Liver (tissue), 9 donors: ENCODE measurements around the gene KLHL12. TPM values are rescaled to one million over a fixed set of nuclear protein-coding genes. Genes with fewer than 3 reads are reported as not detected.

Experiments used
- DNase-seq: peaks from one replicate; pipeline ENCODE4 v3.0.0-alpha.2; 2017; ENCODE audit warnings: low spot score
- H3K27ac ChIP-seq, 2 donors: one replicate each; pipeline ENCODE4 v1.7.0; 2013; ENCODE audit warnings: inconsistent platforms in 2 of 2, low read length in 2 of 2, control low read depth in 1 of 2, low read depth in 1 of 2, mild to moderate bottlenecking in 1 of 2
- H3K27me3 ChIP-seq, 4 donors: one replicate each; pipeline versions ENCODE4 v1.6.1 to v1.7.0; 2013; ENCODE audit warnings: low read length in 3 of 4, inconsistent platforms in 1 of 4, mild to moderate bottlenecking in 1 of 4, moderate library complexity in 1 of 4; ENCODE audit not compliant: control insufficient read depth in 4 of 4, insufficient read depth in 4 of 4
- H3K36me3 ChIP-seq, 4 donors: one replicate each; pipeline versions ENCODE4 v1.6.1 to v1.7.0; 2013; ENCODE audit warnings: low read length in 3 of 4, mild to moderate bottlenecking in 3 of 4, low read depth in 1 of 4, moderate library complexity in 1 of 4; ENCODE audit not compliant: control insufficient read depth in 4 of 4, insufficient read depth in 3 of 4
- H3K4me1 ChIP-seq, 4 donors: one replicate each; pipeline versions ENCODE4 v1.6.1 to v1.7.0; 2013; ENCODE audit warnings: low read length in 3 of 4, mild to moderate bottlenecking in 3 of 4, moderate library complexity in 1 of 4; ENCODE audit not compliant: control insufficient read depth in 4 of 4, insufficient read depth in 4 of 4
- H3K4me3 ChIP-seq, 3 donors: one replicate each; pipeline versions ENCODE4 v1.6.1 to v1.7.0; 2013; ENCODE audit warnings: low read length in 3 of 3, control low read depth in 1 of 3, low read depth in 1 of 3, mild to moderate bottlenecking in 1 of 3
- H3K9ac ChIP-seq, 2 donors: one replicate each; pipeline ENCODE4 v1.7.0; 2013; ENCODE audit warnings: low read length in 2 of 2, mild to moderate bottlenecking in 2 of 2, moderate library complexity in 2 of 2, control low read depth in 1 of 2, low read depth in 1 of 2
- H3K9me3 ChIP-seq, 4 donors: one replicate each; pipeline versions ENCODE4 v1.6.1 to v1.7.0; 2013; ENCODE audit warnings: low read length in 3 of 4; ENCODE audit not compliant: control insufficient read depth in 4 of 4
- ATF3 ChIP-seq: IDR thresholded peaks from 2 replicates; pipeline ENCODE4 v1.6.1; 2016; ENCODE audit warnings: antibody characterized with exemption
- CTCF ChIP-seq: fragments of 150-350 bp; IDR thresholded peaks from 2 replicates; pipeline ENCODE4 v1.5.1; 2017; ENCODE audit warnings: improper control_type of control experiment, low read depth, low read length; ENCODE audit not compliant: missing input control
- EGR1 ChIP-seq, 2 donors: IDR thresholded peaks; 2 replicates each; pipeline ENCODE4 v1.6.1; 2016 to 2018; ENCODE audit warnings: antibody characterized with exemption in 2 of 2, low read depth in 2 of 2
- FOXA1 ChIP-seq: IDR thresholded peaks from 2 replicates; pipeline ENCODE4 v1.6.1; 2016; ENCODE audit warnings: antibody characterized with exemption
- FOXA2 ChIP-seq: IDR thresholded peaks from 2 replicates; pipeline ENCODE4 v1.6.1; 2016; ENCODE audit warnings: antibody characterized with exemption
- GABPA ChIP-seq, 2 donors: IDR thresholded peaks in 1 of 2; conservative IDR thresholded peaks in 1 of 2; 2 replicates each; pipeline ENCODE4 v1.6.1; 2016; ENCODE audit warnings: antibody characterized with exemption in 2 of 2, mild to moderate bottlenecking in 1 of 2, moderate library complexity in 1 of 2
- HNF4A ChIP-seq, 2 donors: conservative IDR thresholded peaks; 2 replicates each; pipeline ENCODE4 v1.6.1; 2016; ENCODE audit warnings: antibody characterized with exemption in 2 of 2, mild to moderate bottlenecking in 2 of 2
- JUND ChIP-seq, 2 donors: IDR thresholded peaks; 2 replicates each; pipeline ENCODE4 v1.6.1; 2016; ENCODE audit warnings: antibody characterized with exemption in 2 of 2
- MAX ChIP-seq: IDR thresholded peaks from 2 replicates; pipeline ENCODE4 v1.6.1; 2016; ENCODE audit warnings: antibody characterized with exemption
- NR2F2 ChIP-seq: IDR thresholded peaks from 2 replicates; pipeline ENCODE4 v1.6.1; 2016; ENCODE audit warnings: antibody characterized with exemption
- RAD21 ChIP-seq, 2 donors: IDR thresholded peaks; 2 replicates each; pipeline ENCODE4 v1.6.1; 2016; ENCODE audit warnings: antibody characterized with exemption in 2 of 2, mild to moderate bottlenecking in 2 of 2
- REST ChIP-seq: IDR thresholded peaks from 2 replicates; pipeline ENCODE4 v1.6.1; 2016; ENCODE audit warnings: antibody characterized with exemption, mild to moderate bottlenecking
- RXRA ChIP-seq, 2 donors: IDR thresholded peaks; 2 replicates each; pipeline ENCODE4 v1.6.1; 2017 to 2018; ENCODE audit warnings: antibody characterized with exemption in 2 of 2, mild to moderate bottlenecking in 1 of 2
- SP1 ChIP-seq: IDR thresholded peaks from 2 replicates; pipeline ENCODE4 v1.6.1; 2018; ENCODE audit warnings: antibody characterized with exemption, mild to moderate bottlenecking
- TAF1 ChIP-seq: conservative IDR thresholded peaks from 2 replicates; pipeline ENCODE4 v1.6.1; 2016; ENCODE audit warnings: antibody characterized with exemption, mild to moderate bottlenecking
- YY1 ChIP-seq: IDR thresholded peaks from 2 replicates; pipeline ENCODE4 v1.6.1; 2016; ENCODE audit warnings: antibody characterized with exemption, mild to moderate bottlenecking
- ZBTB33 ChIP-seq: IDR thresholded peaks from 2 replicates; pipeline ENCODE4 v1.6.1; 2016; ENCODE audit warnings: antibody characterized with exemption
- WGBS: extraction: QIAGEN DNeasy Blood & Tissue Kit; methylation state at CpG from one replicate; pipeline ENCODE4 v1.1.7; 2013; 5-methylcytosine and 5-hydroxymethylcytosine counted together
- polyA plus RNA-seq, 2 donors: library from polyadenylated mRNA; stranded (reverse) in 1 of 2; unstranded in 1 of 2; fragments of 200-250 nt in 1 of 2; fragments of >200 nt in 1 of 2; fragmentation: Nextera tagmentation in 1 of 2; extraction: Ambion mirVana in 1 of 2; gene quantifications; one replicate each; pipeline versions ENCODE4 v1.2.1 to v1.2.3, GENCODE V29; 2013 to 2015
- total RNA-seq, 2 donors: library from RNA; depleted of rRNA; stranded (reverse); fragments of >200 nt; gene quantifications; one replicate each; pipeline ENCODE4 v1.2.3, GENCODE V29; 2014
- donor health status: healthy.
- donor health status: healthy.
- donor health status: healthy.
- donor health status: healthy.
- donor health status: healthy.

Gene KLHL12
- total and polyA plus RNA-seq, 4 donors: 7.2 to 17.5 (median 10.4) TPM

DNA sequence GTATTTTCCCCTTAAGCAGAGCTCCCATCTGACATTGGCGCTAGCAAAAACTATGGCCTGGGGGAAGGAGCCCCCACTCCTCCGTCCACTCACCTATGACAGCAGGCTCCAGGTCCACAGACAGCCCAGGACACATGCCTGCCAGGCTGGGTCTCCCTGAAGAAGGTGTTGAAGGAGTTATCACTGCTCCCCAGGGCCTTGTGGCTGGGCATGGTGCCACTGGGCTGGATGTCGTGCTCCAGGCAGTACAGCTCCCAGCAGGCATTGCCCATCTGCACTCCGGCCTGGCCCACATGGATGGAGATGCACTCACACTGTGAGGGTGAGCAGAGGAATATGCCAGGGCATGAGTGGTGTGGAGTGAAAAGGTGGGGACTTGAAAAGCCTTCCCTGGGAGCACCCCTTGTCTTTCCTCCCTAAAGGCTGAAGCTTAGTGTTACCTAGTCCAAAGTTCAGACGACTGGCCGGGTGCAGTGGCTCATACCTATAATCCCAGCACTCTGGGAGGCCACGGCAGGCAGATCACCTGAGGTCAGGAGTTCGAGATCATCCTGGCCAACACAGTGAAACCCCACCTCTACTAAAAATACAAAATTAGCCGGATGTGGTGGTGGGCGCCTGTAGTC lies 68.1 kb downstream of the KLHL12 start:
- DNase-seq: no peak
- no peak overlapping the region for H3K27ac ChIP-seq
- no peak overlapping the region for H3K4me3 ChIP-seq
- H3K27me3 ChIP-seq: no peaks in the 10 kb centered on the region
- WGBS: 67% methylated on average over 10 of the region's 10 CpGs
- peaks cover 1 to 28% (median 16%) of the 10 kb centered on the region in 4 donors for H3K4me1 ChIP-seq
- H3K9ac ChIP-seq: no peak overlapping the region
- H3K9me3 ChIP-seq: no peaks in the 10 kb centered on the region
- H3K36me3 ChIP-seq: no peaks in the 10 kb centered on the region
- TF ChIP-seq HNF4A (conservative IDR thresholded peaks at IDR 0.05): peak in 1 of 2 donors; percentile 51
- TF ChIP-seq TAF1: no peak

- no peaks in the 10 kb centered on the region for H3K9me3 ChIP-seq
- H3K27me3 ChIP-seq: no peaks in the 10 kb centered on the region
- WGBS: 67% methylated on average over 6 of the region's 6 CpGs
- H3K9ac ChIP-seq: no peak overlapping the region
- H3K4me1 ChIP-seq: peaks cover 1 to 28% (median 16%) of the 10 kb centered on the region in 4 donors
- H3K27ac ChIP-seq: no peak overlapping the region
- no peak for DNase-seq
- H3K4me3 ChIP-seq: no peak overlapping the region
- no peak for TF ChIP-seq YY1
- peak; percentile 22 for TF ChIP-seq NR2F2
- no peak for TF ChIP-seq FOXA1
- TF ChIP-seq CTCF: no peak
- no peak for TF ChIP-seq SP1
- TF ChIP-seq RAD21 (IDR thresholded peaks at IDR 0.05): peak in 1 of 2 donors; percentile 15
- TF ChIP-seq HNF4A (conservative IDR thresholded peaks at IDR 0.05): no peak
- TF ChIP-seq REST: peak; percentile 14
- no peak for TF ChIP-seq JUND (IDR thresholded peaks at IDR 0.05)
- no peak for TF ChIP-seq FOXA2
- TF ChIP-seq ZBTB33: no peak
- TF ChIP-seq EGR1 (IDR thresholded peaks at IDR 0.05; ENCODE audit: low read depth in 2 of 2): no peak
- TF ChIP-seq MAX: no peak
- peak in 1 of 2 donors; percentile 20 for TF ChIP-seq GABPA (IDR thresholded peaks at IDR 0.05 in 1 of 2, conservative IDR thresholded peaks at IDR 0.05 in 1 of 2)
- peak in 1 of 2 donors; percentile 11 for TF ChIP-seq RXRA (IDR thresholded peaks at IDR 0.05)
- no peak for TF ChIP-seq ATF3
- no peaks in the 10 kb centered on the region for H3K36me3 ChIP-seq
Measured at GRCh38 chr1:202858331-202858730, 68.7 kb downstream of the KLHL12 start.
